Nephron progenitor cell (in vitro differentiated cells): ENCODE results near the gene ASTN2.

Experiments
- DNase-seq: peaks from one replicate; pipeline ENCODE4 v3.0.0; 2021
- H3K27ac Mint-ChIP-seq: 2 replicates; pipeline ENCODE4 v1.8.0; 2021; ENCODE audit warnings: mild to moderate bottlenecking, moderate library complexity, mixed read lengths
- H3K27me3 Mint-ChIP-seq: 2 replicates; pipeline ENCODE4 v1.8.0; 2021; ENCODE audit warnings: mild to moderate bottlenecking, low read depth, mixed read lengths; ENCODE audit not compliant: poor library complexity
- H3K36me3 Mint-ChIP-seq: 2 replicates; pipeline ENCODE4 v1.8.0; 2021; ENCODE audit warnings: low read depth, mixed read lengths
- H3K4me1 Mint-ChIP-seq: 2 replicates; pipeline ENCODE4 v1.8.0; 2021; ENCODE audit warnings: mixed read lengths
- H3K4me3 Mint-ChIP-seq: 2 replicates; pipeline ENCODE4 v1.8.0; 2021; ENCODE audit warnings: mild to moderate bottlenecking, moderate library complexity, mixed read lengths
- H3K9me3 Mint-ChIP-seq: 2 replicates; pipeline ENCODE4 v1.8.0; 2021; ENCODE audit warnings: mild to moderate bottlenecking, moderate library complexity, mixed read lengths
- TF ChIP-seq, protein P1 (sequence below): fragments of 200-600 bp; sonication (generic); IDR thresholded peaks from 2 replicates; pipeline ENCODE4 v1.5.0; 2021; ENCODE audit warnings: antibody characterized with exemption

Gene ASTN2

GRCh38 chr9:117211280-117211679, 203.6 kb downstream of the ASTN2 start:
- H3K4me3 Mint-ChIP-seq, result no peak overlapping the region
- peaks cover 5% of the 10 kb centered on the region for H3K36me3 Mint-ChIP-seq
- no peak overlapping the region for H3K27ac Mint-ChIP-seq
- H3K4me1 Mint-ChIP-seq, result no peaks in the 10 kb centered on the region
- TF ChIP-seq, protein P1, sequence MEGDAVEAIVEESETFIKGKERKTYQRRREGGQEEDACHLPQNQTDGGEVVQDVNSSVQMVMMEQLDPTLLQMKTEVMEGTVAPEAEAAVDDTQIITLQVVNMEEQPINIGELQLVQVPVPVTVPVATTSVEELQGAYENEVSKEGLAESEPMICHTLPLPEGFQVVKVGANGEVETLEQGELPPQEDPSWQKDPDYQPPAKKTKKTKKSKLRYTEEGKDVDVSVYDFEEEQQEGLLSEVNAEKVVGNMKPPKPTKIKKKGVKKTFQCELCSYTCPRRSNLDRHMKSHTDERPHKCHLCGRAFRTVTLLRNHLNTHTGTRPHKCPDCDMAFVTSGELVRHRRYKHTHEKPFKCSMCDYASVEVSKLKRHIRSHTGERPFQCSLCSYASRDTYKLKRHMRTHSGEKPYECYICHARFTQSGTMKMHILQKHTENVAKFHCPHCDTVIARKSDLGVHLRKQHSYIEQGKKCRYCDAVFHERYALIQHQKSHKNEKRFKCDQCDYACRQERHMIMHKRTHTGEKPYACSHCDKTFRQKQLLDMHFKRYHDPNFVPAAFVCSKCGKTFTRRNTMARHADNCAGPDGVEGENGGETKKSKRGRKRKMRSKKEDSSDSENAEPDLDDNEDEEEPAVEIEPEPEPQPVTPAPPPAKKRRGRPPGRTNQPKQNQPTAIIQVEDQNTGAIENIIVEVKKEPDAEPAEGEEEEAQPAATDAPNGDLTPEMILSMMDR, result no peak
- no peaks in the 10 kb centered on the region for H3K27me3 Mint-ChIP-seq
- DNase-seq, result no peak
- H3K9me3 Mint-ChIP-seq, result peaks cover 35% of the 10 kb centered on the region

GRCh38 chr9:117205806-117206205, 209.1 kb downstream of the ASTN2 start:
- Mint-ChIP-seq H3K4me3 (no peak overlapping the region), H3K9me3 (peaks cover 33% of the 10 kb centered on the region), H3K4me1 (no peaks in the 10 kb centered on the region), H3K27ac (no peak overlapping the region), H3K36me3 (peaks cover 5% of the 10 kb centered on the region), H3K27me3 (no peaks in the 10 kb centered on the region)
- TF ChIP-seq, protein P1, result no peak
- no peak for DNase-seq

DNA sequence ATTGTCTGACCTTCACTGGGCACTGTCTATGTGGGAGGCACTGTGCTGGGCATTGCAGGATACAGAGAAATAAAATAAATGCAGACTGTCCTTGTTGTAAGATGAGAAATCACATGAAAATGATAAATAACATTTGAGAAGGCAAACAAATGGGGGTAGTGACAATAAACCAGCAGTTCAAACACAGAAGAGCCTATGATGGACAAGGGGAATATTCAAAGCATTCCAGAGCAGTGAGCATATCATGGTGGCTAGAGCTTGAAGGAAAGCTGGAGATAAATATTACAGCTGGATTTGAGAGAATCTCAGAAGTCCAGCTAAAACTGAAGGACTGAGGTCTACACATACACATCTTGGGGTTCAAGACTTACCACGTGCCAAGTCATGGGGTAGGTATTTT, 209.9 kb downstream of the ASTN2 start:
- peaks cover 25% of the 10 kb centered on the region for H3K9me3 Mint-ChIP-seq
- H3K4me1 Mint-ChIP-seq, result no peaks in the 10 kb centered on the region
- H3K36me3 Mint-ChIP-seq, result peaks cover 5% of the 10 kb centered on the region
- TF ChIP-seq, protein P1, result no peak
- no peaks in the 10 kb centered on the region for H3K27me3 Mint-ChIP-seq
- DNase-seq, result no peak
- no peak overlapping the region for H3K4me3 Mint-ChIP-seq
- H3K27ac Mint-ChIP-seq, result no peak overlapping the region

DNA sequence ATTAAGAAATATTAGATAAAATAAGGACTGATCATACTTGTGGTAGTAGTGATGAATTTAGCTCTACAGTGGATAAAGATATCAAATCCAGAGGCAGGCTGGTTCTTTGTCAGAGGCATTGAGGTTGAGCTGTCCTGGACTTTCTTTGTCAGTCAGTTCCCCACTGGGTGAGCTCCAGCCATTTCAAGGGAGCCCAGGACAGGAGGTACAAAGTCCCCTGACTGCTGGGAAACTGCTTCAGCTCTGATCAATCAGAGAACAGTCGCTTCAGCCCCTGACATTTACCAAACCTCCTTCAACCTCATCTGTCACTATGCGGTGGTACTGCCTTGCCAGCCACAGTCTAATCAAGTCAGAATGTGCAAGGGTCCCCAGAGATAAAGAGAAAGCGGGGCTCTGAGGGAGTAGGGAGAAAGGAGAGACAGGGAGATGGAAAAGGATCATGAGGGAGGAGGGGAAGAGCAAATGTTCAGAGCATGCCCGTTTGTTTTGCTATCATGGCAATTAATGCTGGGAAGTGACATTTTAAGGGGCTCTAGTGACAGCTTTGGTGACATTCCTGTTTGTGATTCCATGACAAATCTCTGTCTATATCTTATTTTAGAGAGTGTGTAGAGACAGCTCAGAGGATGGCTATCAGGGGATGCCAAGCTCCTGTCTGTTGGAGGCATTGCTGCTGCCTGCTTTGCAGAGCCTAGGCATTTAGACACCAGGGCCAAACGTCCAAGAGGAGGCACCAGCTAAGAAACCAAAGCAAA, 223.2 kb downstream of the ASTN2 start:
- H3K4me3 Mint-ChIP-seq, result no peak overlapping the region
- TF ChIP-seq, protein P1, result no peak
- H3K4me1 Mint-ChIP-seq, result peaks cover 10% of the 10 kb centered on the region
- no peaks in the 10 kb centered on the region for H3K36me3 Mint-ChIP-seq
- no peak for DNase-seq
- peaks cover 10% of the 10 kb centered on the region for H3K27me3 Mint-ChIP-seq
- H3K9me3 Mint-ChIP-seq, result peaks cover 4% of the 10 kb centered on the region
- no peak overlapping the region for H3K27ac Mint-ChIP-seq

DNA sequence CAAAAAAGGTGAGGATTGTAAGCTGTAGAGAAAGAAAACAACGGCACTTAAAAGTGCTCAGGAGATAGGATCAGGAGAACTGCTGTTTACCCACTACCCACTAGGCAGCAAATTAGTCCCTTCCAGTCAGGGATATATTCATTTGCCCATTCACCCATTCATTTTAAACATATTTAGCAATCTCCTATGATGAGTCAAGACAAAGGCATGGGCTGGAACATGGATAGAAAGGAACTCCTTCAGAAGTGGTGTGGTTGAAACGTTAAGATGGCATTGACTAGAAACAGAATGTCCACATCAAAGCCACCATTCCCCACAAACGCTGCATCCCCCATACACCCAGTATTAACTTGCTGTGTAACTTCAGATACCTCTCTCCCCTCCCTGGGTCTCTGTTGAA, 225.7 kb downstream of the ASTN2 start:
- Mint-ChIP-seq H3K27ac (no peak overlapping the region), H3K27me3 (peaks cover 13% of the 10 kb centered on the region), H3K36me3 (no peaks in the 10 kb centered on the region), H3K9me3 (no peaks in the 10 kb centered on the region), H3K4me1 (peaks cover 10% of the 10 kb centered on the region), H3K4me3 (no peak overlapping the region)
- TF ChIP-seq, protein P1, result no peak
- no peak for DNase-seq

DNA sequence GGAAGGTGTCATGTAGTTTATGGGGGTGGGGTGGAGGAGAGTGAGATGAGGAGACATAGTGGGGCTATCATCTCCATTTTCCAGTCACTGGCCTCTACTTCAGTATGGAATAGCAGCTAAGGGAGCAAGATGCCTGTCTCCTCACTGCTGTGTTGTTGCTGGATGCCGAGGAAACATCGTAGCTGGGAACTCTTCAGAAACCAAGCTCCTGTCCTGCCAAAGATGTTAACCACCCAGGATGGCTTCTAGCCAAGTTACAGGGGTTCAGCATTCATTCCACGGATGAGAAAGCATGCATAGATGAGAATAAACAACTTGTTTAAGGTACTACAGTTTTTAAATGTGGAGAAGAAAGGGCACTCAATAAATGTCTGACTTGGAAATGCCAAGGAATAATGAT, 226.5 kb downstream of the ASTN2 start:
- no peak for DNase-seq

More for the DNA sequence above, 226.5 kb downstream of the ASTN2 start:
- Mint-ChIP-seq H3K4me3 (no peak overlapping the region), H3K27ac (no peak overlapping the region), H3K36me3 (no peaks in the 10 kb centered on the region), H3K9me3 (no peaks in the 10 kb centered on the region), H3K27me3 (peaks cover 10% of the 10 kb centered on the region), H3K4me1 (peaks cover 10% of the 10 kb centered on the region)
- TF ChIP-seq, protein P1, result no peak
